GM19328 (cell line): ENCODE results near the gene CDC42SE2.
"Not testable (repeated sequence)": the region's sequence is repeated elsewhere in the genome, so short reads cannot be mapped to it uniquely, and the experiment has no call there.

Source experiments
- ATAC-seq: cut with Tn5 transposase; IDR thresholded peaks from one replicate; pipeline ENCODE4 v1.9.1; 2021; ENCODE audit warnings: mild to moderate bottlenecking, moderate library complexity; ENCODE audit not compliant: unreplicated experiment

Gene CDC42SE2

DNA sequence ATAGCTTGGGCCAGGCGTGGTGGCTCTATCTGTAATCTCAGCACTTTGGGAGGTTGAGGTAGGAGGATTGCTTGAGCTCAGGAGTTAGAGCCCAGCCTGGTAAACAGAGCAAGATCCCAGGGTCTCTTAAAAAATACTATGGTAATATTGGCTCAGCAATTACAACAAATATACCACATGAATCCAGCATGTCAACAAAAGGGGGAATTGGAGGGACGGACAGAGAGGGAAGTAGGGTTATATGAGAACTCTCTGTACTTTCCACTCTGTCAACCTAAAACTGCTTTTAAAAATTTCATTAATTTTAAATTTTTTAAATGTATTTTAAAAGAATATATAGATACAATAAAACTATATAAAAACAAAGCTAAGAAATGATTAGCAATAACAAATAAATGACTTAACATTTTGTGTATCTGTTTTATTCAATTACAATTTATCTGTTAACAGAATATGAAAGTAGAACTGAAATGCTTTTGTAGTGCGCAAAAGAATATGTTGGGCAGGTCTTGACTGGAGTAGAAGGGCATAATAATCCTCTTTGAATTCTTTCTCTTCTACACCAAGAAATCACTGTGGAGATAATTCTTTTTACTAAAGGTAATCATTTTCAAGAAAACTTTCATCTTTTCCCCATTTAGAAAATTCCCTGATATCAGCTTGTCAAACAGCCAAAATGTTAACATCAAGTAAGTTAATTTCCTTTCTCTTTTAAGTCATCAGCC, 12.9 kb upstream of the CDC42SE2 start:
- no peak for ATAC-seq

DNA sequence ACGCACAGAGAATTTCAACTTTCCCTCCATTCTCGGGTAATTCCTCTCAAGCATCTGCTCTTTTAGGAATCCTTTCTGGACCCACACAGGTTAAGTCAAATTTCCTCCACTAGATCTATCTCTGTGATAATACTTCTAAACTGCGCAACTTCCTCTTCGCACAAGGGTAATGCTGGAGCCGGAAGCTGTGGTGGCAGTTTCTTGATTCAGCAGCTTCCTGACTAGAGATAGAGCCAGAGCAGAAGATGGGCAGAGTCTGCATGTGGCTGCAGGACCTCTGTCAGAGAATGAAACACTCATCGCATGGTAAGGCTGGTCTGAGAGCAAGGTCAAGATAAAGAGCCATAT, 11.1 kb upstream of the CDC42SE2 start:
- peak; percentile 85 for ATAC-seq

DNA sequence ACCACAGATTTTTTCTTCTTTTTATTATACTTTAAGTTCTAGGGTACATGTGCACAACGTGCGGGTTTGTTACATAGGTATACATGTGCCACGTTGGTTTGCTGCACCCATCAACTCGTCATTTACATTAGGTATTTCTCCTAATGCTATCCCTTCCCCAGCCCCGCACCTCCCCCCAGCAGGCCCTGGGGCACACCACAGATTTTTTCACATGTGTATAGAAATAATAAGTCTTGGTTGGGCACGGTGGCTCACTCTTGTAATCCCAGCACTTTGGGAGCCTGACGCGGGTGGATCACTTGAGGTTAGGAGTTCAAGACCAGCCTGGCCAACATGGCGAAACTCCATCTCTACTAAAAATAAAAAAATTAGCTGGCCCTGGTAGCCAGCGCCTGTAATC, 9.8 kb upstream of the CDC42SE2 start:
- ATAC-seq = not testable (repeated sequence)

DNA sequence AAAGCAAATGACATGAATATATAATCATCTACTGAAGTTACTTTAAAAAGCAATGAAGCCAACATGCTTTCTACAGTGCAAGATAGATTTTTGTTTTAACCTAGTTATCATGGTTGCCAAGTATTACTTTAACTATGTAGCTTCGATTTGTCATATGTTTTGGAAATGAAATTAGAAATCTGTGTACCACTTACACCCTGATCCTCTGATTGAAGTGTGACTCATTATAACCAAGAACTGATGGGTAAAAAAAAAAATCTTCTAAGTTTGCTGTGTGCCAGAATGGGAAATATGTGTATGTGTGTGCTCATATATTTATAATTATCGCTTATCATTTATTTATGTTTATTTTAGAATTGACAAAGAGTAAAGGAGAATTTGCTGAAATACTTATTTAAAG, 9.1 kb upstream of the CDC42SE2 start:
- no peak for ATAC-seq

DNA sequence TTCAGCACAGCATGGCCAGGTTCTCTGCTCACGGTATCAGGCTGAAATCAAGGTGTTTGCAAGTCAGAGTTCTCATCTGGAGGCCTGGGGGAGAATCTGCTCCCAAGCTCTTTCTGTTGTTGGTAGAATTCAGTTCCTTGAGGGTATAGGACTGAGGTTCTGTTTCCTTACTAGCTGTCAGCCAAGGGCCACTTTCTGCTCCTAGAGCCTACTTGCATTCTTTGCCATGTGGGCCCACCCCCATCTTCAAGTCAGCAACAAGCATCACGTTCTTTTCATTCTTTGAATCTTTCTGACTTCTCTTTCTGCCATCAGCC, 7.4 kb upstream of the CDC42SE2 start:
- no peak for ATAC-seq

DNA sequence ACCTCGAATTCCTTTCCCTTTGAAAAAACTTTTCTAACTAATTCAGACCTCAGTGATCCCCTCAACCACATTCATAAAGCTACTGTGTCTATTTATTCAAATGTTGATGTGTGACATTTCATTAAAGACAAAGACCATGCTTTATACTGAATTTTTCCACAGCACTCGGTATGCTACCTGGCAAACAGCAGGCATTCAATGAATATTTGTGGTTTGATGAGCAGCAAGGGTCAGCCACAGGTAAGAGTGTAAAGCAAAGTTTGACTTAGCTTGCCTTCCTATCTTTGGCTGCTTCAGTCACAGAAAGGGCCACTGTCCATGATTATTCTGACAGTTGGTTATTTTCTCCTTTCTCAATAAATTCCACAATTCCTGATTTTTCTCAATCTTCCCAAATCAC, 5.1 kb upstream of the CDC42SE2 start:
- ATAC-seq = no peak

DNA sequence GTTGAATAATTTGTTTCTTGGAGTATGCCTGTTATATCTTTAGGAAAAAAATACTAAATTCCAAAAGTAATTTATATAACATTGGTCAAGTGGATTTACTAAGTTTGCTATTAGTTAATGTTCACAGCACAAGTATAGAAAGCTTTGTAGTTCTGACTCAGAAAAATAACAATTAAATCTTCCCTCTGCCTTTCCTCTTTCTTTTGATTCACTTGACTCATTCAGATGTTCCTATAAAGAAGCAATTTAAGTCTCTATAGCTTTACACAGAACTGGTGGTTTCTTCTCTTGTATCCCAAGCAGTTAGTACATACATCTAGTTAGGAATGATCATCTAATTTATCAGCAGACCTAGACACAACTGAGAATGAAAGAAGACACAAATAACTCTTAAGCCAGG, 4.5 kb upstream of the CDC42SE2 start:
- ATAC-seq = no peak

DNA sequence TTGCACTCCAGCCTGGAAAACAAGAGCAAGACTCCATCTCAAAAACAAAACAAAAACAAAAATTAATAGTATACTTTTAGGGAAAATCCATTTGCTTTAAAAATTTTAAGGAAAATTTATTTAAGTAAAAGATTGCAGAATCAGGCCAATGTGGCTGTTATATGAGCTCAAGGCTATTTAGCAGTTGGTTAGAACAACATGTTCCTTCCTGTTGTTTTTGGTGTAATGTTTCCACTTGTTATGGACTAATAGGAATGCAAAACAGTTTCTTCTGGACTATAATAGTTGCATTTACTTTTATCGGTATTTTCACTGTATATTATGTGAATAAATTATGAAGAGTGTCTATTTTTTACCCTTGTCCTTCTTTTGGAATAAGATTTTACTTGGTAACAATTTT, 3.0 kb upstream of the CDC42SE2 start:
- no peak for ATAC-seq

DNA sequence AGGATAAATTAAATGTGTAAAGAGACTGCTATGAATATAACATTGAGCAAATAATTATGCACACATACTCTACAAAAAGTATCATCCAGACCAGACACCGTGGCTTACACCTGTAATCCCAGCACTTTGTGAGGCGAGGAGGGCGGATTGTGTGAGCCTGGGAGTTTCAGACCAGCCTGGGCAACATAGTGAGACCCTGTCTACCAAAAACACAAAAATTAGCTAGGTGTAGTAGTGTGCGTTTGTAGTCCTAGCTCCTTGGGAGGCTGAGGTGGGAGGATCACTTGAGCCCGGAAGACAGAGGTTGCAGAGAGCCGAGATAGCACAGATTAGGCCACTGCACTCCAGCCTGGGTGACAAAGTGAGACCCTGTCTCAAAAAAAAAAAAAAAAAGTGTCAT, 2.4 kb upstream of the CDC42SE2 start:
- ATAC-seq = no peak

DNA sequence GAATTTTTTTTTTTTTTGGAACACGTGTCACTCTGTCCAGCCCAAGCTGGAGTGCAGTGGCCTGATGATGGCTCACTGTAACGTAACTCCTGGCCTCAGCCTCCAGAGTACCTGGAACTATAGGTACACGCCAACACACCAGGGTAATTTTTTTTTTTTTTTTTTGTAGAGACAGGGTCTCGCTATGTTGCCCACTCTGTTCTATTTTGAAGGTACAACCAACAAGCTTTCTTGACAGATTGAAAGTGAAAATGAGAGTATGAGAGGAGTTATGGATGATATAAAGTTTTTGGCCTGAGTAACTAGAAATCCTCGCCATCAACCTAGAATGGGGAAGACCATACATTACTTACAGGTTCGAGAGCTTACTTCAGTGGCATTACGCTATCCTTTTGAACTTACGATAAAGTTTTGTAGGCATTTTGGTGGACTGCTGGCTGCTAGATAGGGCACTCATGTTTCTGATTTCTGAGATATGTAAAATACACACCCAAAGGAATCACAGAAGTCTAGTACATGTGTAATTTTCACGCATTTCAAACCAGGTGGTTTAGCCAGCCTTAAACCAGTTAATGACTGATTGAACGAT, 806 bp upstream of the CDC42SE2 start:
- peak; percentile 2 for ATAC-seq

DNA sequence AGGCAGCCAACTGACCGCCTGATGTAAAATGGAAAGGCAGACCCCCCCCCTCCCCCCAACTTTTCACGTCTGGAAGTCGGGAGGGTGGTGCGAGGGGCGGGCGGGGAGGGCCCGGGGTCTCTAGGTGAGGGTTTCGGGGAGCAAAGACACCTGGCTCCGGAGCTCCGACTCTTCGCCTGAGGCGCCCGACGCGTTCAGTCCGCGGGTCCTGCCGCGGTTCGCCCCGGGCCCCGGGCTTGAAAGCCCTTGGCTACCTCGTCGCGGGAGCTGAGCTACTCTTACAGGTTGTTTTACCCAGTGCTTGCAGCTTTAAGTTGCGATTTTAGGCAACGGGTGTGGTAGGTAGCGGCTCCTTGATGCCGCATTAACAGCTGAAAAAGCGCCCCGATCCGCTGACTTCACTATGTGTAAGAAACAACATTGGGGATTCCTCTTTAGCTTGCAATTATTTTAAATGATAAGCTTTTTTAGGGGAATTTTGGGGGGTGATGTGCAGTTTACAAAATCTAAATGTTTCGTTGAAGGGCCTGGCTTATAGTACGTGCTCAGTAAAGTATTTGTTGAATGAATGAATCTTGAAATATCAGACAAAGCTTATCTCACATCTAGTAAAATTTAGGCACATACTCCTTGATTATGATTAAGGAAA, 722 bp downstream of the CDC42SE2 start:
- peak; percentile 3 for ATAC-seq

DNA sequence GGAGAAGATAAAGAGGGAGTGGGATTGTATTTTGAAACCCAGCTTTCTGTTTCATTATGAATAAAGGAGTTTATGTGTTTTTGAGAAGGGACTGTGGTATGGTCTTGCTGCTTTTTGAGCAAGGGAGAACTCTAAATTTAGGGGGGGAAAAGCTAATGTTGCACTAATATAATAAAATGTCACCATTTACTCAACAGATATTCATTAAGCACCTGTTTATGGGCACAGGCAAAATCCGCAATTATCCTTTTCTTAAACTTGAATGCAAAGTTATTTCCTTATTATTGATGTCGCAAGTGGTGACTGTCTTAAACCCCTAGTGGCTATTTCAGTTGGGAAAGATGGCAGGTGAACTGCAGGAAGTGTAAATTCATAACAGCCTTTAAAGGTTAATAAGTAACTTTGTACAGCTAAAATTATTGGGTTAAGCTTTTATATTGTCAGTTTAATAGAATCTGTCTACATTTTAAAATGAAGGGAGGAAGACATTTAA, 1.5 kb downstream of the CDC42SE2 start:
- ATAC-seq = no peak

DNA sequence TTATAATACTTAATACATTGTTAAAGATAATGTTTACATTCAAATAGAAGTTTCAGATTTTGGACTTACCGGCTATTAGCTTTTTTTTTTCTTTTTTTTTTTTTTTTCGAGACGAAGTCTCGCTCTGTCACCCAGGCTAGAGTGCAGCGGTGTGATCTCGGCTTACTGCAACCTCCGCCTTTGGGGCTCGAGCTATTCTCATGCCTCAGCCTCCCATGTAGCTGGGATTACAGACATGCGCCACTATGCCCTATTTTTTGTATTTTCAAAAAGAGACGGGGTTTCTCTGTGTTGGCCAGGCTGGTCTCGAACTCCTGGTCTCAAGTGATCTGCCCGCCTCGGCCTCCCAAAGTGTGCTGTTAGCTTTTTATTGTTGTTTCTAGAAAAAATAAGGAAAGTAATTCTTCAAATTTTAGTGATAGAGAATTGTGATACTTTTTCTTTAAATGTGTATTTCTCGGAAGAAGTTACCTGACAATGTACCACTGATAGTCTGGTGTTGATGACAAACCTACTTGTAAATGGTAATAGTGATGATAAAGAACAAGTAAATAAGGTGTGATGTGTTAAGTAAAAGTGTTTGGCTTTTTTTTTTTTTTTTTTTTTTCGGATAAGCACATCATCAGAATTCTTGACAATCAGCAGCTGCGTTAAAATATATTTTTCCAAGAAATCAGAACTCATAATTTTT, 2.7 kb downstream of the CDC42SE2 start:
- ATAC-seq = no peak

DNA sequence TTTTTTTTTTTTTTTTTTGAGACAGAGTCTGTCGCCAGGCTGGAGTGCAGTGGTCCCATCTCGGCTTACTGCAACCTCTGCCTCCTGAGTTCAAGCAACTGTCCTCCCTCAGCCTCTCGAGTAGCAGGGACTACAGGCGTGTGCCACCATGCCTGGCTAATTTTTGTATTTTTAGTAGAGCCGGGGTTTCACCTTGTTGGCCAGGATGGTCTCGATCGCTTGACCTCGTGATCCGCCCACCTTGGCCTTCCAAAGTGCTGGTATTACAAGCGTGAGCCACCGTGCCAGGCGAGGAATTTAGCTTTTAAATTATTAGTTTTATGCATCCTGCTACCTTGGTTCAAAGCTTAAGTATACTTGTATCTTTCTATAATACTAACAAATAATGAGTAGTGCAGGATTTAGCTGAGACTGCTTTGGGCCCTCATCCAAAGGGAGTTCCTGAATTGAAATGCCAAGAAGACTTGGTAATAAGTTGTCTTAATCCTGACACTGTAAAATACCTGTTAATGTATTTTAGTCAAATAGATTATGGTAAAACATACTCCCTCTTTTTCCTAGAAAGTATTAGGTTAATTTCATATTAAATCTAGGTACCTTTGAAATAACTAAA, 5.0 kb downstream of the CDC42SE2 start:
- no peak for ATAC-seq

DNA sequence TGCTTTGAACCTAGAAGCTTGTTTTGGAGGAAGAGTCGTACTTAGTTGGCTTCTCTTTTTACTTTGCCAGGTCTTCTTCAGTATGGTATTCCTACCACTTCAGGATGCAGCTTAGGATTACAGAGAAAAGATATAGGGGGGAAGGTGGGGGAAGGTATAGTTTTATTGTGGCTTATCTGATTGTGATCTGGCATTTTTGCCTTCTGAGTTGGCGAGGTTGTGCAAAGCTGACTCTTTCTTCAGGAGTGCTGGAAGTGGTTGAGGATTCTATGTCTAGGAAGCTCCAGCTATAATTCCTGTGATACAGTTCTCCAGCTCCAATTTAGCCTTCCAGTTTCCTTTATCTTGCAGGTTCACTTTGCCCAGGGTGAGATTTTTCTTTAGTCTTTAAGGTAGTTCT, 7.0 kb downstream of the CDC42SE2 start:
- no peak for ATAC-seq

DNA sequence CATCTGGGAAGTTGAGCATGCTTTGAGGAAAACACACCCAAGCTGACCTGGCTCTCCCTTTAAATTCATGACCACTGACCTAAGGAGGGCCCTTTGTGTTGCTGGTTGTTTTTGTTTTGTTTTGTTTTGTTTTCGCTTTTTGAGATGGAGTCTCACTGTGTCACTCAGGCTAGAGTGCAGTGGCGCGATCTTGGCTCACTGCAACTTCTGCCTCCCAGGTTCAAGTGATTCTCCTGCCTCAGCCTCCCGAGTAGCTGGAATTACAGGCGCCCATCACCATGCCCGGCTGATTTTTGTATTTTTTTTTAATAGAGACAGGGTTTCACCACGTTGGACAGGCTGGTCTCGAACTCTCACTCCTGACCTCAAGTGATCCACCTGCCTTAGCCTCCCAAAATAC, 8.0 kb downstream of the CDC42SE2 start:
- not testable (repeated sequence) for ATAC-seq

DNA sequence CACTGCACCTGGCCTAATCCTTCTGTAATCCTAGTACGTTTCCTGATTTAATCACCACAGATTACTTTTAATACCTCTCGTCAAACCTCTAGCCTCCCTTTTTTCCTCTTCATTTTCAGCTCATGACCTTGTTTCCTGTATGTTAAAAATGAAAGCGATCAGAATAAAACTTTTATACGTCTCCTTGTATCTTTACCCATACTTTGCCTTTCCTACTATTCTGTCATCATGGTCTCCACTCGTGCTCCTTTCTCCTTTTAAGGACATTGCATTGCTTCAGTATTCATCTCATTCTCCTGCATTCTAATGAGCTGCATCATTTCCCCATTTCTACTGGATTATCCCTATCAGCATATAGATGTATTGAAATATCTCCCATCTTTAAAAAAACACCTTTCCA, 8.5 kb downstream of the CDC42SE2 start:
- no peak for ATAC-seq

DNA sequence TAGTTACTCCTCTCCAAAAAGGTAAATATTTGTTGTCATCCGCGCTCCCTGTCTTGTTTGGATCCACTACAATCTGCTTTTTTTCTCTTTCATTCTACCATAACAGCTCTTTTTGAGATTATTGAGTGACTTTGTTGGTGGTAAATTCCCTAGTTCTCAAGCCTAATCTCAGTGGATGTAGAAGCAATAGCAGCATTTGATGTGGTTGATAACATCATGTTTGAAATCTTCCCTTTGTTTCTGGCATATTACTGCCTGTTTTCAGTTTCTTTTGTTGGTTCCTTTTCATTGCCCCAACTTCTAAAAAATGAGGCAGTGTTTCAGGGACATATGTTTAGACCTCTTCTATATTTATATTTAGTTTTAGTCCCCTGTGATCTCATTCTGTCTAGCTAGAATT, 8.9 kb downstream of the CDC42SE2 start:
- no peak for ATAC-seq

DNA sequence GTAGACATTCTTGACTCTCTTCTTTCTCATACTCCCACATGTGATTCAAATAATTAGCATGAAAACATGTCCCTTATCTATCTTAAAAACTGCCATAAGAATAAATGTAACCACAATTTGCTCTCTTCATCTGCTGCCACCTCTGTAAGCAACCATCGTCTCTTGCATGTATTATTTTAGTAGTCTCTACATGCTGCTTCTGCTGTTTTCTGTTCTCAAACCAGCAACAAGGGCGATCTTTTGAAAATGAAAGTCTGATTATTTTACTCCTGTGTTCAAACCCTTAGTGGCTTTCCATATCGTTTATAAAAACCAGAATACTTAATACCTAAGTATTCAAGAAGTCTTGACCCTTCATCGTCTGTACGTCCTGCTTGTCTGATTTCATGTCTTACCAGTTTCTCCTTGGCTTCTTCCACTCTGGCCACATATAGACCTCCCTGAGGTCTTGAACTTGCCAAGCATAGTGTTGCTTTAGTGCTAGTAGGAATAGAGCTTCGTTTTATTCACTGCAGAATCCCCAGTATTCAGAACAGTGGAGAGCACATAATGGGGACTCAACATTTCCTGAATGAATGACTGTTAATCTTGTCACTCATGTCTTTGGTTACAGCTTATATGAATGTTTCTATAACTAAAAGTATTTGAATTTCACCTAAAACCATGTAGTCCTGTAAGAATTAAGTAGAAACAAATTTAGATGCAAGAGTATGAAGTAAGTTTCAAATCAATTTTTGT, 10.6 kb downstream of the CDC42SE2 start:
- ATAC-seq = no peak

DNA sequence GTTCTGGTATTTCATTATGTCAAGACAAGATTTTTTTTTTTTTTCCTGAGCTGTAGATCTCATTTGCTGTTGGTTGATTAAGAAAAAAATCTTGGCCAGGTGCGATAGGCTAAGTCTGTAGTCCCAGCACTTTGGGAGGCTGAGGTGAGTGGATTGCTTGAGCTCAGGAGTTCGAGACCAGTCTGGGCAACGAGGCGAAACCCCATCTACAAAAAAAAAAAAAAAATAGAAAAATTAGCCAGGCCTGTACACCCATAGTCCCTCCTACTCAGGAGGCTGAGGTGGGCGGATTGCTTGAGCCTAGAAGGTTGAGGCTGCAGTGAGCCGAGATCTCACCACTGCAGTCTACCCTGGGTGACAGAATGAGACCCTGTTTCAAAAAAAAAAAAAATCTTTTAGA, 12.2 kb downstream of the CDC42SE2 start:
- no peak for ATAC-seq

DNA sequence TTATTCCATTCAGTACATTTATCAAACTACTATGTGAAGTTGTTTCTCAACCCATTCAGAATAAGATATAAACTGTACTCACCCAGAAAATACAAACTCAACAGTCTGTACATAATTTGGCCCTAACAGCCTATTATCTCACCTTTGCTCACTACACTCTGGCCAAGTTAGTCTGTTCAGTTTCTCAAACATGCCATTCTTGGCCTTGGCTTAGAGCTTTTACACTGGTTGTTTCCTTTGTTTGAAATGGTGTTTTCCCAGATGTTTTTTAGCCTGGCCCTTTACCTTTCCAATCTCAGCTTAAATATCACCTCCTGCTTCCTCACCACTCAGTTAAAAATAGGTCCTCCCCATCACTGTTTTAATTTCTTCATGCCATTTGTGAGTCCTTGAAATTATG, 13.6 kb downstream of the CDC42SE2 start:
- ATAC-seq = no peak
